Measurements from ENCODE around the gene LTB4R2. TPM values are rescaled to one million over a fixed set of nuclear protein-coding genes. Genes with fewer than 3 reads are reported as not detected.

The LTB4R2 gene
- total RNA-seq, 2 donors from 2014 or later = 13.7 to 27.1 TPM

DNA sequence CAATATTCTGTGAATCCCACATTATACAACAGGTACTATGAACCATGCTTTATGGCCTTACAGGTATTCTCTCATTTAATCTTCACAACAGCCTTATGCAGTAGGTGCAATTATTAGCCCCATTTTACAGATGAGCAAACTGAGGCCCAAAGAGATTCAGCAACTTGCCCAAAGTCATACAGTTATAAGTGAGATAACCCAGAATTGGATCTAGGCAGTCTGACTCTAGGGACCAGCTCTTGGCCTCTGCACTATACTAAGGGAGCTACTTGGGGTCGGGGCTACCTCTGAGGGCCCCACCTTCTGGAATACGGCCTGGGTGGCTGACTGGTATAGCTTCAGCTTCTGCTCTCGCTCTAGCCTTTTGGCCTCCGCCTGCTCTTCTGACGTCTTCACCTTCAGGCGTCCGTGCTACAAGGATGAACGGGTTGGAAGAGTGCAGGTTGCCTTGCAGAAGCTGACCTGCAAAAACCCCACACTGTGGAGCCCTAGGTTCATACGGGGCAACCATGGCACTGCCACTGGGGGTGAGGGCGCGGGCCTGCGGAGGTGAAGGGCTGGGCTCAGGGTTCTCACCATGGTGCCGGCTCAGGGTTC lies 39.3 kb upstream of the LTB4R2 start:
- Mint-ChIP-seq H3K9me3 (no peaks in the 10 kb centered on the region), H3K27me3 (no peaks in the 10 kb centered on the region), H3K27ac (peak overlapping the region; percentile 87 to 92), H3K4me3 (peak overlapping the region; percentile 88), H3K36me3 (no peaks in the 10 kb centered on the region), H3K4me1 (ENCODE audit: low read depth in 2 of 2) (peaks cover 41 to 44% of the 10 kb centered on the region in 2 donors)
- ATAC-seq (no peak), DNase-seq (ENCODE audit: low spot score) (no peak)

- peaks cover 41 to 44% of the 10 kb centered on the region in 2 donors for H3K4me1 Mint-ChIP-seq (ENCODE audit: low read depth in 2 of 2)
- H3K27ac Mint-ChIP-seq = peak within 1 kb of the TSS; percentile 87 to 92
- DNase-seq (ENCODE audit: low spot score) (peak; percentile 92), ATAC-seq (peak; percentile 95 to 96)
- no peaks in the 10 kb centered on the region for H3K36me3 Mint-ChIP-seq
- H3K4me3 Mint-ChIP-seq = peak within 1 kb of the TSS; percentile 88
- no peaks in the 10 kb centered on the region for H3K27me3 Mint-ChIP-seq
- no peaks in the 10 kb centered on the region for H3K9me3 Mint-ChIP-seq
Observed at GRCh38 chr14:24271134-24271833, 38.7 kb upstream of the LTB4R2 start, which contains the start of gene RABGGTA. Gene RABGGTA, minus strand, starts transcription at chr14:24271597. Its CDS starts 482 bp downstream, at chr14:24271115.

GRCh38 chr14:24271834-24272263 lies 38.1 kb upstream of the LTB4R2 start:
- Mint-ChIP-seq H3K9me3 (no peaks in the 10 kb centered on the region), H3K4me1 (ENCODE audit: low read depth in 2 of 2) (peaks cover 42 to 44% of the 10 kb centered on the region in 2 donors), H3K36me3 (no peaks in the 10 kb centered on the region), H3K27me3 (no peaks in the 10 kb centered on the region), H3K27ac (peak overlapping the region; percentile 87 to 92), H3K4me3 (peak overlapping the region; percentile 88)
- ATAC-seq (no peak), DNase-seq (ENCODE audit: low spot score) (no peak)

DNA sequence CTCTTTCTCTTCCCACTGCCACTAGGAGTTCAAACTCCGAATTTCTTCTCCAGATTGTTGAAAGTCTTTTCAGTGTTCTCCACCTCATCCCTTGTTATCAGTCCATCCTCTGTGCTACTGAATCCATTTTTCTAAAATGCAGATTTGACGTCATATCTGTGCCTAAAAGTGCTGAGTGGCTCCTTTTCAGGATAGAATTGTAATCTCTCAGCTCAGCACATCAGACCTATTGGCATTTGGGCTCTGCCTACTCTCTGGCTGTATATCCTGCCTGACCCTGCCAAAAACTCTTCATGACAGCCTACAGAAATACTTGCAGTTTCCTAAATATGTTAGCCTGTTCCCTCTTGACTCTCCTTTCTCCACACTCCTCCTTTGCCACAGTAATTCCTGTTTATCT lies 37.5 kb upstream of the LTB4R2 start:
- H3K27ac Mint-ChIP-seq = peak overlapping the region; percentile 87 to 92
- no peaks in the 10 kb centered on the region for H3K27me3 Mint-ChIP-seq
- H3K9me3 Mint-ChIP-seq = no peaks in the 10 kb centered on the region

DNA sequence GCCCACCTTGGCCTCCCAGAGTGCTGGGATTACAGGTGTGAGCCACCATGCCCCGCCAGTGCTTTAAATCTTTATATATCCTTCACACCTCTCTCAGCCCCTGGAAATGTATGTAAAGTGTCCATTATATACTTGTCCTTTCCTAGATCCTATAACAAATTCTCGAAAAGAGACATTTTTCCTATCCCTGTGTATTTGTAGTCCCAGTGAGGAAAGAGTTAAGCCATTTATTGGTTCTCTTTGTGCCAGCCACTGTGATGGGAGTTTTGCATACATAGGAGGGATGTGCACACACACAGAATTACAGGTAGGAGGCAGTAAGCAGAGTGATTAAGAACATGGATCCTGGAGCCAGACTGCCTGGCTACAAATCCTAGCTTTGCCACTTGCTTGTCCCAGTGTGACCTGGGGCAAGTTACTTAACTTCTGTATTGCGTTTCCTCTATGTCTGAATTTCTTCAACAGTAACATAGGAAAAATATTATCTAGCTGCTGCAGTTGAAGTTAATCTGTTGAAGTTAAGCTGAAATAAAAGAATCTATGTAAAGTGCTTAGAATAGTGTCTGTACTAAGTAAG lies 36.4 kb upstream of the LTB4R2 start:
- H3K27ac Mint-ChIP-seq = peak overlapping the region; percentile 87 to 92
- no peaks in the 10 kb centered on the region for H3K36me3 Mint-ChIP-seq
- H3K4me3 Mint-ChIP-seq = peak overlapping the region; percentile 27
- H3K9me3 Mint-ChIP-seq = no peaks in the 10 kb centered on the region
- ATAC-seq = no peak
- peaks cover 42 to 55% of the 10 kb centered on the region in 2 donors for H3K4me1 Mint-ChIP-seq (ENCODE audit: low read depth in 2 of 2)
- no peaks in the 10 kb centered on the region for H3K27me3 Mint-ChIP-seq
- DNase-seq (ENCODE audit: low spot score) = no peak

More for the DNA sequence above, 37.5 kb upstream of the LTB4R2 start:
- DNase-seq (ENCODE audit: low spot score) (no peak), ATAC-seq (no peak)
- H3K4me1 Mint-ChIP-seq (ENCODE audit: low read depth in 2 of 2) = peaks cover 42 to 49% of the 10 kb centered on the region in 2 donors
- peak overlapping the region; percentile 88 for H3K4me3 Mint-ChIP-seq
- H3K36me3 Mint-ChIP-seq = no peaks in the 10 kb centered on the region

DNA sequence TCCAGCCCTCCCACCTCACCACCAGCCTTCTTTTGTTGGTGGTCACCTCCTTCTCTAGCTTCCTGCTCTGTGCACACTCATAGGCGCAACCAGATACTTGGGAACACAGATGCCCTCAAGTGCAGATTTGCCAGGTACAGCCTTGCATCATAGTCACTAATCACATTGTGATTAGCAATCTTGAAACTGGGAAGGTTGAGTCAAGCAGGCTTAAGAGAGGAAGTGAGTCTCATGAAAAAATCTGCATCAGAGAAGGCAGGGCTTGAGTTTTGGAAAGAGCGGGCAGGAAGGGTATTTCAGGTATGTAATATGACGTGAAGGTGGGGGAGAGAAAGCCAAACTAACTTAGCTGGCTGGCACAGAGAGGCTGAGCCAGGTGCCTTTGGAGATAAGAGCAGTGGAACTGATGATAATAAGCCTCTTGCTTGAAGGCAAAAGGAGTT lies 35.8 kb upstream of the LTB4R2 start:
- ATAC-seq (peak; percentile 34 to 49), DNase-seq (ENCODE audit: low spot score) (peak; percentile 59)
- Mint-ChIP-seq H3K4me1 (ENCODE audit: low read depth in 2 of 2) (peaks cover 45 to 61% of the 10 kb centered on the region in 2 donors), H3K36me3 (no peaks in the 10 kb centered on the region), H3K27me3 (no peaks in the 10 kb centered on the region), H3K4me3 (peak overlapping the region; percentile 27), H3K27ac (peak overlapping the region; percentile 87 to 92), H3K9me3 (no peaks in the 10 kb centered on the region)

DNA sequence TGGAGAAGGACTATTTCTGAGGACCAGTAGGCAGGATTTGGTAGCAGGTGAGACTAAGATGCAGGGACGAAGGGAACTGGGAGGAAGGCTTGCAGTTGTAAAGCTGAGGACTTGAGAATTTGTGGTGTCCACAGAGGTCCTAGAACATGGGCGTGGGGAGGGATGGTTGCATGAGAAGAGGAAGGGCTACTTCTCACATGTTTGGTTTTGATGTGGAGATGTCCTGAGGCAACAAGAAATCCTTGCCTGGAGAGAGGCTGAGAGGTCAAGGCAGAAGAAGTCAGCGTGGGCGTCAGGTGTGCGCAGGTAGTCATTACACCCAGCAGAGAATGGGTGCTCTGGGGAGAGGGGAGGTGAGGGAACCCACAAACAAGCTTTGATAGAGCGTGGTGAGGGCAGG lies 32.9 kb upstream of the LTB4R2 start:
- ATAC-seq = no peak
- H3K4me1 Mint-ChIP-seq (ENCODE audit: low read depth in 2 of 2) = peaks cover 46 to 54% of the 10 kb centered on the region in 2 donors
- H3K9me3 Mint-ChIP-seq = no peaks in the 10 kb centered on the region
- no peak overlapping the region for H3K4me3 Mint-ChIP-seq
- peak overlapping the region in 1 of 2 donors; percentile 60 for H3K27ac Mint-ChIP-seq
- no peaks in the 10 kb centered on the region for H3K27me3 Mint-ChIP-seq
- no peak for DNase-seq (ENCODE audit: low spot score)
- no peaks in the 10 kb centered on the region for H3K36me3 Mint-ChIP-seq

GRCh38 chr14:24277606-24278321 lies 32.2 kb upstream of the LTB4R2 start:
- Mint-ChIP-seq H3K4me1 (ENCODE audit: low read depth in 2 of 2) (peaks cover 40 to 47% of the 10 kb centered on the region in 2 donors), H3K9me3 (no peaks in the 10 kb centered on the region), H3K4me3 (no peak overlapping the region), H3K36me3 (no peaks in the 10 kb centered on the region), H3K27ac (peak overlapping the region; percentile 50 to 60), H3K27me3 (no peaks in the 10 kb centered on the region)
- ATAC-seq = peak in 1 of 2 donors; percentile 17
- DNase-seq (ENCODE audit: low spot score) = no peak

DNA sequence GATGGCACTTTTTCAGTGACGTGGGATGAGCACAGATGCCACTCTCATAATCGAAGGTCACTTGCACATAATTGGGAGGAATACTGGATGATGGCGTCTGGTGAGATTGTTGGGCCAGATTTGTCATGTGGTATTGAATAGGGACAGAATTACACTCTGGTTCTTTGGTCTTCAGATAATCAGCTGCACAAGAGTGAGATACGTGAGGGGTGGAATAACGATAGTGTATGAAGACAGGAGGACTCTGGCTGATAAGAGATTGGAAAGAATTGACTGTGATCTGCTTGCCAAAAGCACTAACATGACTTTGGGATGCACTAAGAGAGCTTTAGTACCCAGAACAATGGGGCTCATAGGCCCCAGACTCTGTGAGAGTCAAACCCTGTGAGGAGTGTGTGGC lies 31.5 kb upstream of the LTB4R2 start:
- Mint-ChIP-seq H3K4me1 (ENCODE audit: low read depth in 2 of 2) (peaks cover 36 to 40% of the 10 kb centered on the region in 2 donors), H3K36me3 (no peaks in the 10 kb centered on the region), H3K9me3 (no peaks in the 10 kb centered on the region), H3K4me3 (no peak overlapping the region), H3K27me3 (no peaks in the 10 kb centered on the region), H3K27ac (peak overlapping the region; percentile 23 to 50)
- no peak for DNase-seq (ENCODE audit: low spot score)
- ATAC-seq = no peak

GRCh38 chr14:24279301-24280186 lies 30.4 kb upstream of the LTB4R2 start:
- peaks cover 26 to 30% of the 10 kb centered on the region in 2 donors for H3K4me1 Mint-ChIP-seq (ENCODE audit: low read depth in 2 of 2)
- peak overlapping the region in 1 of 2 donors; percentile 50 for H3K27ac Mint-ChIP-seq
- ATAC-seq (peak in 1 of 2 donors; percentile 45), DNase-seq (ENCODE audit: low spot score) (no peak)
- no peaks in the 10 kb centered on the region for H3K9me3 Mint-ChIP-seq
- H3K36me3 Mint-ChIP-seq = no peaks in the 10 kb centered on the region
- no peak overlapping the region for H3K4me3 Mint-ChIP-seq
- H3K27me3 Mint-ChIP-seq = no peaks in the 10 kb centered on the region

DNA sequence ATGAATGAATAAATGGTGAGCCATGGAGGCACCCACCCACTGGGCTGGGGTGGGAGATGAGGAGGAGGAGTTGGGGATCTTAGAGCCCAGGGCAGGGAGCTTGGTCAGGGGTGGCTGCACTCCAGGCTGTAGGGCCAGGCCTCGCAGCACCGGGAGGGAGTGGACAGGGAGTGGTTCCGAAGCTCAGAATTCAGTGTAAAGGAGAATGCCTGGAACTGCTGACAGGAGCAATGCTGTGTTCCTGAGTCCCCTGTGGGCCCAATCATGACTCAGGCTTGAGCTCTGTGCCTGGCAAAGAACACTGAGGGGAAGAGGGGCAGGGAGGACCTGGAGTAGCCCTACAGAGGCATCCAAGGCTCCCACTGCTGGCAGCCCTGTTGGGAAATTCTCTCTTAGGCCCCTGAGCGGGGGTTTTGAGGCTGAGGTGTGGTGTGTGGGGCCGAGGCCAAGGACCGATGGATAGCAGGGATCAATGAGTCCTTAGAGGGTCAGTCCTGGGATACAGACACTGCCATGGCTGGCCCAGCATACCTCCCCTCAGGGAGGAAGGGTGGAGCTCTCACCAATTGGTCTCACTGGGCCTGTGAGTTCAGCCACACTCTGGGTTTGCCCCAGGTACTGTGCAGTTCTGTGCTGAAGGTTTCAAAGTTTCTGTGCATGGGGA lies 29.0 kb upstream of the LTB4R2 start:
- H3K4me1 Mint-ChIP-seq (ENCODE audit: low read depth in 2 of 2) = peaks cover 26 to 30% of the 10 kb centered on the region in 2 donors
- H3K9me3 Mint-ChIP-seq = no peaks in the 10 kb centered on the region
- H3K27me3 Mint-ChIP-seq = no peaks in the 10 kb centered on the region
- H3K4me3 Mint-ChIP-seq = no peak overlapping the region
- peak overlapping the region in 1 of 2 donors; percentile 30 for H3K27ac Mint-ChIP-seq
- DNase-seq (ENCODE audit: low spot score) (no peak), ATAC-seq (no peak)
- H3K36me3 Mint-ChIP-seq = no peaks in the 10 kb centered on the region

GRCh38 chr14:24281636-24282035 lies 28.3 kb upstream of the LTB4R2 start:
- H3K4me3 Mint-ChIP-seq = no peak overlapping the region
- H3K27ac Mint-ChIP-seq = no peak overlapping the region
- peaks cover 26 to 29% of the 10 kb centered on the region in 2 donors for H3K4me1 Mint-ChIP-seq (ENCODE audit: low read depth in 2 of 2)
- ATAC-seq (no peak), DNase-seq (ENCODE audit: low spot score) (no peak)
- no peaks in the 10 kb centered on the region for H3K36me3 Mint-ChIP-seq
- no peaks in the 10 kb centered on the region for H3K27me3 Mint-ChIP-seq
- H3K9me3 Mint-ChIP-seq = no peaks in the 10 kb centered on the region

Measured in natural killer cell treated with Interleukin-12 subunit alpha and Interleukin-12 subunit beta and Interleukin-15 and Interleukin-18, amount 100 ng/mL, for 72 hours (primary cell).